ENCODE results near the gene GFOD2. TPM values are rescaled to one million over a fixed set of nuclear protein-coding genes. Genes with fewer than 3 reads are reported as not detected.

GFOD2 gene
- total RNA-seq, 1 donor from 2014 or later: 21.9 TPM

- Histone ChIP-seq H3K4me3 (ENCODE audit: low read depth, low read length) (no peak overlapping the region), H3K36me3 (ENCODE audit: control insufficient read depth, insufficient read depth, low read length) (no peaks in the 10 kb centered on the region), H3K27me3 (ENCODE audit: control insufficient read depth, insufficient read depth, low read length) (no peaks in the 10 kb centered on the region)
- TF ChIP-seq, protein P1, sequence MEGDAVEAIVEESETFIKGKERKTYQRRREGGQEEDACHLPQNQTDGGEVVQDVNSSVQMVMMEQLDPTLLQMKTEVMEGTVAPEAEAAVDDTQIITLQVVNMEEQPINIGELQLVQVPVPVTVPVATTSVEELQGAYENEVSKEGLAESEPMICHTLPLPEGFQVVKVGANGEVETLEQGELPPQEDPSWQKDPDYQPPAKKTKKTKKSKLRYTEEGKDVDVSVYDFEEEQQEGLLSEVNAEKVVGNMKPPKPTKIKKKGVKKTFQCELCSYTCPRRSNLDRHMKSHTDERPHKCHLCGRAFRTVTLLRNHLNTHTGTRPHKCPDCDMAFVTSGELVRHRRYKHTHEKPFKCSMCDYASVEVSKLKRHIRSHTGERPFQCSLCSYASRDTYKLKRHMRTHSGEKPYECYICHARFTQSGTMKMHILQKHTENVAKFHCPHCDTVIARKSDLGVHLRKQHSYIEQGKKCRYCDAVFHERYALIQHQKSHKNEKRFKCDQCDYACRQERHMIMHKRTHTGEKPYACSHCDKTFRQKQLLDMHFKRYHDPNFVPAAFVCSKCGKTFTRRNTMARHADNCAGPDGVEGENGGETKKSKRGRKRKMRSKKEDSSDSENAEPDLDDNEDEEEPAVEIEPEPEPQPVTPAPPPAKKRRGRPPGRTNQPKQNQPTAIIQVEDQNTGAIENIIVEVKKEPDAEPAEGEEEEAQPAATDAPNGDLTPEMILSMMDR (IDR thresholded peaks at IDR 0.05; ENCODE audit: insufficient read depth, low read length, poor library complexity, severe bottlenecking): no peak
- no peak for DNase-seq (ENCODE audit: low read depth)
Measured at GRCh38 chr16:67730326-67730725, 11.2 kb upstream of the GFOD2 start.

GRCh38 chr16:67729636-67730248 lies 10.6 kb upstream of the GFOD2 start:
- no peaks in the 10 kb centered on the region for H3K36me3 ChIP-seq (ENCODE audit: control insufficient read depth, insufficient read depth, low read length)
- DNase-seq (ENCODE audit: low read depth): no peak
- no peak overlapping the region for H3K4me3 ChIP-seq (ENCODE audit: low read depth, low read length)
- no peaks in the 10 kb centered on the region for H3K27me3 ChIP-seq (ENCODE audit: control insufficient read depth, insufficient read depth, low read length)
- TF ChIP-seq, protein P1 (IDR thresholded peaks at IDR 0.05; ENCODE audit: insufficient read depth, low read length, poor library complexity, severe bottlenecking): no peak

- no peaks in the 10 kb centered on the region for H3K27me3 ChIP-seq (ENCODE audit: control insufficient read depth, insufficient read depth, low read length)
- H3K36me3 ChIP-seq (ENCODE audit: control insufficient read depth, insufficient read depth, low read length): no peaks in the 10 kb centered on the region
- TF ChIP-seq, protein P1 (IDR thresholded peaks at IDR 0.05; ENCODE audit: insufficient read depth, low read length, poor library complexity, severe bottlenecking): no peak
- no peak overlapping the region for H3K4me3 ChIP-seq (ENCODE audit: low read depth, low read length)
- no peak for DNase-seq (ENCODE audit: low read depth)
Measured at GRCh38 chr16:67727521-67728485, 8.7 kb upstream of the GFOD2 start.

GRCh38 chr16:67726106-67727034 lies 7.3 kb upstream of the GFOD2 start:
- Histone ChIP-seq H3K27me3 (ENCODE audit: control insufficient read depth, insufficient read depth, low read length) (no peaks in the 10 kb centered on the region), H3K4me3 (ENCODE audit: low read depth, low read length) (no peak overlapping the region), H3K36me3 (ENCODE audit: control insufficient read depth, insufficient read depth, low read length) (no peaks in the 10 kb centered on the region)
- DNase-seq (ENCODE audit: low read depth): no peak
- TF ChIP-seq, protein P1 (IDR thresholded peaks at IDR 0.05; ENCODE audit: insufficient read depth, low read length, poor library complexity, severe bottlenecking): no peak

GRCh38 chr16:67723911-67724305 lies 4.8 kb upstream of the GFOD2 start:
- DNase-seq (ENCODE audit: low read depth): no peak
- no peak overlapping the region for H3K4me3 ChIP-seq (ENCODE audit: low read depth, low read length)
- no peaks in the 10 kb centered on the region for H3K36me3 ChIP-seq (ENCODE audit: control insufficient read depth, insufficient read depth, low read length)
- H3K27me3 ChIP-seq (ENCODE audit: control insufficient read depth, insufficient read depth, low read length): no peaks in the 10 kb centered on the region
- TF ChIP-seq, protein P1 (IDR thresholded peaks at IDR 0.05; ENCODE audit: insufficient read depth, low read length, poor library complexity, severe bottlenecking): no peak

Data from kidney epithelial cell (primary cell).